Panc1 (cell line): ENCODE results near the gene WDR27.

ENCODE experiments used
- CTCF ChIP-seq: fragments of 450-650 bp; IDR thresholded peaks from 2 replicates; pipeline ENCODE4 v1.5.1; 2017; ENCODE audit warnings: mild to moderate bottlenecking
- POLR2AphosphoS5 ChIP-seq: IDR thresholded peaks from 2 replicates; pipeline ENCODE4 v1.6.1; 2012; ENCODE audit warnings: mild to moderate bottlenecking, low read depth, low read length, moderate library complexity
- REST ChIP-seq, 2 experiments: IDR thresholded peaks; 2 replicates each; pipeline ENCODE4 v1.6.1; 2011 to 2012; ENCODE audit warnings: low read depth in 2 of 2, control low read depth in 1 of 2, low read length in 1 of 2, mild to moderate bottlenecking in 1 of 2, moderate library complexity in 1 of 2; ENCODE audit not compliant: insufficient read depth in 1 of 2
- TCF7L2 ChIP-seq: IDR thresholded peaks from 2 replicates; pipeline ENCODE4 v1.6.1; 2011; ENCODE audit warnings: mild to moderate bottlenecking, low read depth, low read length, inconsistent platforms

GRCh38 chr6:169675011-169675410, 26.8 kb downstream of the WDR27 start:
- TF ChIP-seq CTCF (no peak), POLR2AphosphoS5 (no peak), TCF7L2 (no peak), REST (IDR thresholded peaks at IDR 0.05; ENCODE audit: insufficient read depth in 1 of 2, low read depth in 2 of 2, low read length in 1 of 2) (no peak)
